Measurements from ENCODE around the gene KRT34.
"Not testable (repeated sequence)": the region's sequence is repeated elsewhere in the genome, so short reads cannot be mapped to it uniquely, and the experiment has no call there.

The KRT34 gene

GRCh38 chr17:41381943-41382342 is at the start of gene KRT34:
Gene KRT34 (minus strand): TSS chr17:41382306. CDS start chr17:41382246, 60 bp downstream.
- not testable (repeated sequence) for DNase-seq (ENCODE audit: low read depth in 2 of 3, low spot score in 1 of 3)

GRCh38 chr17:41430376-41430775 is 48.3 kb upstream of the KRT34 start:
- DNase-seq (ENCODE audit: low read depth in 2 of 3, low spot score in 1 of 3): not testable (repeated sequence)

- DNase-seq (ENCODE audit: low read depth in 2 of 3, low spot score in 1 of 3): no peak
These were observed 47.6 kb upstream of the KRT34 start for GRCh38 chr17:41429667-41430066.

GRCh38 chr17:41428591-41429291 is 46.6 kb upstream of the KRT34 start:
- DNase-seq (ENCODE audit: low read depth in 2 of 3, low spot score in 1 of 3): no peak

- DNase-seq (ENCODE audit: low read depth in 2 of 3, low spot score in 1 of 3): no peak
These were observed 42.1 kb upstream of the KRT34 start, which contains the start of gene KRT37 for GRCh38 chr17:41424111-41424635. Gene KRT37 (minus strand): TSS chr17:41424585. CDS start chr17:41424523, 62 bp downstream.

GRCh38 chr17:41422586-41422985 is 40.5 kb upstream of the KRT34 start:
- not testable (repeated sequence) for DNase-seq (ENCODE audit: low read depth in 2 of 3, low spot score in 1 of 3)

GRCh38 chr17:41421617-41422016 is 39.5 kb upstream of the KRT34 start:
- no peak for DNase-seq (ENCODE audit: low read depth in 2 of 3, low spot score in 1 of 3)

- DNase-seq (ENCODE audit: low read depth in 2 of 3, low spot score in 1 of 3): no peak
These were observed 39.0 kb upstream of the KRT34 start for GRCh38 chr17:41421116-41421515.

- DNase-seq (ENCODE audit: low read depth in 2 of 3, low spot score in 1 of 3): no peak
These were observed 38.0 kb upstream of the KRT34 start for GRCh38 chr17:41420134-41420533.

GRCh38 chr17:41419716-41420115 is 37.6 kb upstream of the KRT34 start:
- no peak for DNase-seq (ENCODE audit: low read depth in 2 of 3, low spot score in 1 of 3)

GRCh38 chr17:41418116-41418860 is 36.2 kb upstream of the KRT34 start:
- no peak for DNase-seq (ENCODE audit: low read depth in 2 of 3, low spot score in 1 of 3)

- DNase-seq (ENCODE audit: low read depth in 2 of 3, low spot score in 1 of 3): no peak
These were observed 35.5 kb upstream of the KRT34 start for GRCh38 chr17:41417576-41418015.

GRCh38 chr17:41417127-41417526 is 35.0 kb upstream of the KRT34 start:
- DNase-seq (ENCODE audit: low read depth in 2 of 3, low spot score in 1 of 3): no peak

- no peak for DNase-seq (ENCODE audit: low read depth in 2 of 3, low spot score in 1 of 3)
These were observed 34.4 kb upstream of the KRT34 start for GRCh38 chr17:41416479-41416878.

GRCh38 chr17:41415833-41416335 is 33.8 kb upstream of the KRT34 start:
- no peak for DNase-seq (ENCODE audit: low read depth in 2 of 3, low spot score in 1 of 3)

GRCh38 chr17:41415411-41415810 is 33.3 kb upstream of the KRT34 start:
- no peak for DNase-seq (ENCODE audit: low read depth in 2 of 3, low spot score in 1 of 3)

- DNase-seq (ENCODE audit: low read depth in 2 of 3, low spot score in 1 of 3): no peak
These were observed 31.9 kb upstream of the KRT34 start for GRCh38 chr17:41413982-41414381.

- DNase-seq (ENCODE audit: low read depth in 2 of 3, low spot score in 1 of 3): no peak
These were observed 31.3 kb upstream of the KRT34 start for GRCh38 chr17:41413353-41413957.

GRCh38 chr17:41411072-41411840 is 29.1 kb upstream of the KRT34 start:
- no peak for DNase-seq (ENCODE audit: low read depth in 2 of 3, low spot score in 1 of 3)

GRCh38 chr17:41407226-41407625 is 25.1 kb upstream of the KRT34 start:
- DNase-seq (ENCODE audit: low read depth in 2 of 3, low spot score in 1 of 3): no peak

- DNase-seq (ENCODE audit: low read depth in 2 of 3, low spot score in 1 of 3): no peak
These were observed 24.1 kb upstream of the KRT34 start for GRCh38 chr17:41406205-41406604.
